WERI-Rb-1 (cell line): Measurements from ENCODE around the gene DIAPH3.

ENCODE experiments used
- DNase-seq: peaks from one replicate; pipeline ENCODE4 v3.0.0-alpha.2; 2020
- H3K27ac ChIP-seq: fragments of 250-450 bp; sonication (Bioruptor Pico); 2 replicates; pipeline ENCODE4 v1.5.1; 2020; ENCODE audit warnings: mild to moderate bottlenecking, moderate library complexity
- H3K27me3 ChIP-seq: fragments of 250-450 bp; sonication (Bioruptor Pico); 2 replicates; pipeline ENCODE4 v1.5.1; 2021; ENCODE audit warnings: mild to moderate bottlenecking, low read depth, moderate library complexity; ENCODE audit not compliant: insufficient read depth, severe bottlenecking
- H3K36me3 ChIP-seq: fragments of 250-450 bp; sonication (Bioruptor Pico); 2 replicates; pipeline ENCODE4 v1.5.1; 2020; ENCODE audit warnings: mild to moderate bottlenecking, moderate library complexity
- H3K4me3 ChIP-seq: 2 replicates; pipeline ENCODE4 v1.5.1; 2011; ENCODE audit warnings: low read depth, mild to moderate bottlenecking, control low read depth, low read length
- H3K9me3 ChIP-seq: fragments of 250-450 bp; sonication (Bioruptor Pico); 2 replicates; pipeline ENCODE4 v1.5.1; 2021; ENCODE audit warnings: mild to moderate bottlenecking, moderate library complexity; ENCODE audit not compliant: severe bottlenecking
- TF ChIP-seq, protein P1 (sequence below): IDR thresholded peaks from 2 replicates; pipeline ENCODE4 v1.5.1; 2011; ENCODE audit warnings: low read depth, mild to moderate bottlenecking, control low read depth, inconsistent platforms, low read length

Gene DIAPH3

DNA sequence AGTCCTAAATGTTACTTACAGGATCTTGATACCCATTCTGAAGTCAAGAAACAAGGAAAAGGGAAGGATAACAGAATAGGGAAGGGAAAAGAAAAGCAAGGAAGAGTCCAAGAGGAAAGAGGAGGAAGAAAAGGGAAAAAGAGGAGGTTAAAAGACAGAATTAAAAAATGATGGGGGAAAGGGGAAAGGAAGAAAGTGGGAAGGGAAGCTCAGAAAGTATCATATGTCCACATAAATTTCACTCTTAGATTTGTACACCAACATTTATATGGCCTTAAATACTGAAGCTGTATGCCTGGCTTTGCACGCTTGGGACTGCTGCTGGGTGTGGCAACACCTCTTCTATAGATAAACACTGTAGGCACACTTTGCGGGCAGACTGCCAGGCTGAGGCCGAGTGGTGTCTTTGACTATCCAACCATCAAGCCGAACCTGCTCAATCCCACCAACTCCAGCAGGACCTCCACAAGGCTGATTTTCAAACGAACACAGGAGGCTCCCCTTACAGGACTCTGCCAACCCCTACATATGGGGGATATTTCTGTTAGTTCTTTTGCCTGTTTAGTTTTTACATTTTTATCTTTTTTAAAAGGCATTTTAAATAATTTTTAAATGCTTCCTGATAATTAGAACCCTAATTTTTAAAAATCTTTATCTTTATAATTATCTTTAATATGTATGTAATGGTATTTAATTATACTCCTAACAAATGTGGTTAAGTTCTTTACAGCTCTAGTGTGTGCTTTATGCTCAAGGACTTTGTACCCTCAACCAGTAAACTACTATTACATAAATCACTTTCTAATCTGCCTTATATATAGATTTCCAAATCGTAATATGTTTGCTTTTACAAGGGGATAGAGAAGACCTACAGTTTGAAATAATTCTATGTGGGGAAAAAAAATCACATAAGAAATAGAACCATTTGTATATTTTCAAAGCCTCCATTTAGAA, 154.2 kb downstream of the DIAPH3 start:
- no peaks in the 10 kb centered on the region for H3K27me3 ChIP-seq
- H3K4me3 ChIP-seq: no peak overlapping the region
- H3K36me3 ChIP-seq: no peaks in the 10 kb centered on the region
- DNase-seq: no peak
- H3K9me3 ChIP-seq: no peaks in the 10 kb centered on the region
- TF ChIP-seq, protein P1, sequence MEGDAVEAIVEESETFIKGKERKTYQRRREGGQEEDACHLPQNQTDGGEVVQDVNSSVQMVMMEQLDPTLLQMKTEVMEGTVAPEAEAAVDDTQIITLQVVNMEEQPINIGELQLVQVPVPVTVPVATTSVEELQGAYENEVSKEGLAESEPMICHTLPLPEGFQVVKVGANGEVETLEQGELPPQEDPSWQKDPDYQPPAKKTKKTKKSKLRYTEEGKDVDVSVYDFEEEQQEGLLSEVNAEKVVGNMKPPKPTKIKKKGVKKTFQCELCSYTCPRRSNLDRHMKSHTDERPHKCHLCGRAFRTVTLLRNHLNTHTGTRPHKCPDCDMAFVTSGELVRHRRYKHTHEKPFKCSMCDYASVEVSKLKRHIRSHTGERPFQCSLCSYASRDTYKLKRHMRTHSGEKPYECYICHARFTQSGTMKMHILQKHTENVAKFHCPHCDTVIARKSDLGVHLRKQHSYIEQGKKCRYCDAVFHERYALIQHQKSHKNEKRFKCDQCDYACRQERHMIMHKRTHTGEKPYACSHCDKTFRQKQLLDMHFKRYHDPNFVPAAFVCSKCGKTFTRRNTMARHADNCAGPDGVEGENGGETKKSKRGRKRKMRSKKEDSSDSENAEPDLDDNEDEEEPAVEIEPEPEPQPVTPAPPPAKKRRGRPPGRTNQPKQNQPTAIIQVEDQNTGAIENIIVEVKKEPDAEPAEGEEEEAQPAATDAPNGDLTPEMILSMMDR: no peak
- H3K27ac ChIP-seq: no peak overlapping the region

DNA sequence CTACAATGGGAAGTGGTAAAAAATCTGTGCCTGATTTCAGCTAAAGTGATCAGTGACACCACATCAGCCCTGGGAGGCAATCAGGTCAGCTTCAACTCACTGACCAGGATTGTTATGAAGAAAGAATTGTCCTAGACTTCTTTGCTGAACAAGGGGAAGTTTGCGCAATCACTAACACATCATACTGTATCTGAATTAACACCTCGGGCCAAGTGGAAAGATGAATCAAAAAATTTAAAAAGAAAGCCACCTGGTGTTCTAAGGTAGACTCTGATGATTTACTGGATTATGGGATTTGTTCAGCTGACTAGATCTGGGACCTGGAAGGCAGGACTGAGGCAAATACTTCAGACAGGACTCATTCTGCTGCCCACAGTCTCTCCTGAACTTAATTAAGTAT, 161.8 kb downstream of the DIAPH3 start:
- H3K27me3 ChIP-seq: no peaks in the 10 kb centered on the region
- H3K4me3 ChIP-seq: no peak overlapping the region
- no peak overlapping the region for H3K27ac ChIP-seq
- TF ChIP-seq, protein P1: no peak
- DNase-seq: no peak
- no peaks in the 10 kb centered on the region for H3K9me3 ChIP-seq
- H3K36me3 ChIP-seq: no peaks in the 10 kb centered on the region

DNA sequence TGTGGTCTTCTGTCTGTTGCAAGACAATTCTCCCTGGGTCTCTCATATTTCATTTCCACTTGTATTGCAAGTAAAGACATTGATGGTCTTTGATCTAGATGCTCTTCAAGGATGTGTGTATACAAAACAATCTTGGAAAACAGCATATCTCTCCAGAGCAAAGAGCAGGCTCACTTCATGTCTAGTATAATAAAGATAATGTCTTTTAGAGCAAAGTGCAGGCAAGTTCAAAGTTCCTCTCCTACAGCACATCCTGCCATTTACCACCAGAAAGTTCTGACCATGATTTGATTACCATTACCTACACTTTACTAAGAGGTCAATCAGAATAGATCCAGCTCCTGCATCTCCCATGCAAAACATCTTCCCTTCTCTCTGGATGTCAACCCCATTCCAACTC, 162.8 kb downstream of the DIAPH3 start:
- Histone ChIP-seq H3K27ac (no peak overlapping the region), H3K27me3 (no peaks in the 10 kb centered on the region), H3K9me3 (no peaks in the 10 kb centered on the region), H3K4me3 (no peak overlapping the region), H3K36me3 (no peaks in the 10 kb centered on the region)
- DNase-seq: no peak
- TF ChIP-seq, protein P1: no peak

DNA sequence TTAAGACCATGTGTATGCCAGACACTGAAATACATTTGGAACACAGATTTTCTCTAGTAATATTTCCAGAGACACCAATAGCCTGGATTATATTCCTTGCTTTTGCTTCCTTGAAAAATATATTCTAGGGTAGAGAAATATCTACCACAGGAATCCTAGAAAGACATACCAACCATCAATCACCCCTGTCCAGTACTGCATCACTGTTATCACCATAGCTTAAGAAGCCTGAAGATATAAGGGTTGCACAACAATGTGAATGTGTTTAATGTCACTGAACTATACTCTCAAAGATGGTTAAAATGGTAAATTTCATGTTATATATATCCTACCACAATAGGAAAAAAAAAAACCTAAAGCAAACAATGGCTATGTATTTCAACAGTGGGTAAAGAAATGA, 163.6 kb downstream of the DIAPH3 start:
- no peak overlapping the region for H3K4me3 ChIP-seq
- no peak overlapping the region for H3K27ac ChIP-seq
- no peaks in the 10 kb centered on the region for H3K27me3 ChIP-seq
- no peak for DNase-seq
- no peaks in the 10 kb centered on the region for H3K9me3 ChIP-seq
- TF ChIP-seq, protein P1: no peak
- no peaks in the 10 kb centered on the region for H3K36me3 ChIP-seq

DNA sequence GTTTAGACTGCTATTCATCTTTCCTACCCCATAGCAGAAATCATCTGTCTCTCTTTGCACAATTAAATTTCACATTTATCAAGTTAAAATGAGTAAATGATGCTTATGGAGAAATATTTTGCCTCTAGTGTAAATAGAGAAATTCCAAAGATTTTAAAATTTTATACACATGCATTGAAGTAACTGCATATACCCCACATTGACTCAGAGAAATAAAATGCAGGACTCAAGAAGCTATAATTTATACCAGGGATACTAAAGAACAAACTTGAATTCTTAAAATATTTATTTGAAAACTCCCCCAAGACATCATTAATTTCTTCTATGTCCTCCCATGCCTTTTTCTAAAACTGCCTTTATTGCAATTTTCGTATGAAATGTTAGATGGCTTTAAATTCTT, 165.8 kb downstream of the DIAPH3 start:
- no peak overlapping the region for H3K4me3 ChIP-seq
- no peak for DNase-seq

More for the DNA sequence above, 165.8 kb downstream of the DIAPH3 start:
- Histone ChIP-seq H3K9me3 (no peaks in the 10 kb centered on the region), H3K27me3 (no peaks in the 10 kb centered on the region), H3K36me3 (no peaks in the 10 kb centered on the region), H3K27ac (no peak overlapping the region)
- TF ChIP-seq, protein P1: no peak
